Measurements from ENCODE around the gene HCRTR1.
A peak's percentile ranks its signal among the peaks of the same experiment; 100 is the strongest.

HCRTR1 gene

GRCh38 chr1:31614414-31615005 lies 3.0 kb upstream of the HCRTR1 start:
- Histone ChIP-seq H3K9me3 (ENCODE audit: control insufficient read depth, insufficient read depth, low read depth, low read length) (no peaks in the 10 kb centered on the region), H3K36me3 (ENCODE audit: control insufficient read depth in 2 of 2, insufficient read depth in 1 of 2, low read length in 2 of 2) (no peaks in the 10 kb centered on the region), H3K4me1 (ENCODE audit: control insufficient read depth, insufficient read depth, low read length) (no peaks in the 10 kb centered on the region), H3K27ac (ENCODE audit: extremely low read depth, low read depth, low read length) (no peak overlapping the region), H3K4me3 (ENCODE audit: low read depth, low read length) (no peak overlapping the region)
- TF ChIP-seq ZNF843 (tag by site-specific recombination; IDR thresholded peaks at IDR 0.05) (no peak), BCL6B (tag by site-specific recombination; IDR thresholded peaks at IDR 0.05) (no peak), KLF1 (tag by site-specific recombination; IDR thresholded peaks at IDR 0.05) (no peak), ZNF658 (tag by site-specific recombination; IDR thresholded peaks at IDR 0.05) (no peak), ZNF555 (tag by site-specific recombination; conservative IDR thresholded peaks at IDR 0.05) (no peak), ZFHX2 (tag by site-specific recombination; conservative IDR thresholded peaks at IDR 0.05) (peak; percentile 37), PRDM4 (tag by site-specific recombination; IDR thresholded peaks at IDR 0.05) (no peak), EGR2 (tag by site-specific recombination; IDR thresholded peaks at IDR 0.05; ENCODE audit: low read depth) (peak; percentile 32; the same call in 1 of the 2 replicates), MEIS1 (CRISPR knock-in tag; IDR thresholded peaks at IDR 0.05; ENCODE audit: borderline replicate concordance) (no peak), KLF9 (tag by site-specific recombination; IDR thresholded peaks at IDR 0.05; ENCODE audit: low read depth) (no peak), ZBTB20 (tag by site-specific recombination; IDR thresholded peaks at IDR 0.05) (no peak)
- ChIA-PET CTCF (interaction anchor here (0.6 kb wide), 2 partner anchors 15 to 193 kb away, joined by 3 read pairs; no protein-coding TSS in a partner anchor), POLR2A (no interaction called here)

- no peak overlapping the region for H3K27ac ChIP-seq (ENCODE audit: extremely low read depth, low read depth, low read length)
- TF ChIP-seq ZFHX2 (tag by site-specific recombination; conservative IDR thresholded peaks at IDR 0.05), result peak; percentile 65
- TF ChIP-seq EGR2 (tag by site-specific recombination; IDR thresholded peaks at IDR 0.05; ENCODE audit: low read depth), result peak; percentile 63; the same call in 1 of the 2 replicates
- TF ChIP-seq ZNF626 (tag by site-specific recombination; IDR thresholded peaks at IDR 0.05), result no peak
- TF ChIP-seq ZNF398 (tag by site-specific recombination; IDR thresholded peaks at IDR 0.05), result peak; percentile 67
- no peak for TF ChIP-seq SALL2 (tag by site-specific recombination; IDR thresholded peaks at IDR 0.05; ENCODE audit: borderline replicate concordance)
- no peak for TF ChIP-seq ZNF621 (tag by site-specific recombination; IDR thresholded peaks at IDR 0.05)
- H3K4me3 ChIP-seq (ENCODE audit: low read depth, low read length), result no peak overlapping the region
- ChIA-PET POLR2A (interaction anchor here (0.6 kb wide), 2 partner anchors 19 to 66 kb away, joined by 3 to 6 read pairs; no protein-coding TSS in a partner anchor), CTCF (interaction anchor here (0.5 kb wide), 1 partner anchor 161 kb away, joined by 3 read pairs; no protein-coding TSS in a partner anchor)
- H3K4me1 ChIP-seq (ENCODE audit: control insufficient read depth, insufficient read depth, low read length), result no peaks in the 10 kb centered on the region
- H3K36me3 ChIP-seq (ENCODE audit: control insufficient read depth in 2 of 2, insufficient read depth in 1 of 2, low read length in 2 of 2), result no peaks in the 10 kb centered on the region
- no peaks in the 10 kb centered on the region for H3K9me3 ChIP-seq (ENCODE audit: control insufficient read depth, insufficient read depth, low read depth, low read length)
These were observed 2.1 kb upstream of the HCRTR1 start for GRCh38 chr1:31615414-31615813.

- TF ChIP-seq ZBTB44 (tag by site-specific recombination; IDR thresholded peaks at IDR 0.05) (no peak), EGR2 (tag by site-specific recombination; IDR thresholded peaks at IDR 0.05; ENCODE audit: low read depth) (peak; percentile 6; the same call in 1 of the 2 replicates), ZFHX2 (tag by site-specific recombination; conservative IDR thresholded peaks at IDR 0.05) (0 out of 2 replicates have a peak, but pooled peaks have one; percentile 29), GLIS1 (tag by site-specific recombination; IDR thresholded peaks at IDR 0.05) (no peak), ZSCAN4 (tag by site-specific recombination; IDR thresholded peaks at IDR 0.05) (peak; percentile 91)
- H3K9me3 ChIP-seq (ENCODE audit: control insufficient read depth, insufficient read depth, low read depth, low read length), result no peaks in the 10 kb centered on the region
- H3K4me3 ChIP-seq (ENCODE audit: low read depth, low read length), result no peak overlapping the region
- CTCF ChIA-PET, result interaction anchor here (0.7 to 1.6 kb wide), 2 partner anchors 13 to 230 kb away, joined by 4 to 7 read pairs; no protein-coding TSS in a partner anchor
- H3K27ac ChIP-seq (ENCODE audit: extremely low read depth, low read depth, low read length), result no peak overlapping the region
- POLR2A ChIA-PET, result no interaction called here
- H3K36me3 ChIP-seq (ENCODE audit: control insufficient read depth in 2 of 2, insufficient read depth in 1 of 2, low read length in 2 of 2), result no peaks in the 10 kb centered on the region
- H3K4me1 ChIP-seq (ENCODE audit: control insufficient read depth, insufficient read depth, low read length), result no peaks in the 10 kb centered on the region
These were observed 1.6 kb upstream of the HCRTR1 start for GRCh38 chr1:31615939-31616338.

Data from HEK293 (cell line).